Esophagus squamous epithelium (tissue), 5 donors: ENCODE data around the gene SGCD. TPM values are rescaled to one million over a fixed set of nuclear protein-coding genes. Genes with fewer than 3 reads are reported as not detected.
A peak's percentile ranks its signal among the peaks of the same experiment; 100 is the strongest.

ENCODE experiments used
- DNase-seq: peaks from one replicate; lab custom pipeline; 2025; lab: John Stamatoyannopoulos, UW
- H3K27ac ChIP-seq, 4 donors: fragments of 200-600 bp; sonication (generic); one replicate each; pipeline ENCODE4 v1.5.1; 2016 to 2019; ENCODE audit warnings: mild to moderate bottlenecking in 1 of 4
- H3K27me3 ChIP-seq, 4 donors: fragments of 200-600 bp; sonication (generic); 1 replicate in 3 of 4; 2 replicates in 1 of 4; pipeline versions ENCODE4 v1.5.1 to v1.6.0; 2017 to 2021; ENCODE audit warnings: antibody characterized with exemption in 1 of 4
- H3K36me3 ChIP-seq, 3 donors: fragments of 200-600 bp; sonication (generic); one replicate each; pipeline ENCODE4 v1.5.1; 2016 to 2019
- H3K4me1 ChIP-seq, 3 donors: fragments of 200-600 bp; sonication (generic); one replicate each; pipeline ENCODE4 v1.5.1; 2017 to 2019
- H3K4me3 ChIP-seq, 4 donors: fragments of 200-600 bp; sonication (generic); 1 replicate in 3 of 4; 2 replicates in 1 of 4; pipeline ENCODE4 v1.5.1; 2016 to 2019; ENCODE audit warnings: mild to moderate bottlenecking in 2 of 4, moderate library complexity in 1 of 4
- H3K9me3 ChIP-seq, 3 donors: fragments of 200-600 bp; sonication (generic); one replicate each; pipeline ENCODE4 v1.5.1; 2016 to 2019
- POLR2A ChIP-seq, 4 donors: fragments of 450-650 bp; IDR thresholded peaks; one replicate each; pipeline ENCODE4 v1.6.1; 2017; ENCODE audit warnings: antibody characterized with exemption in 4 of 4, mild to moderate bottlenecking in 4 of 4, moderate library complexity in 3 of 4
- WGBS, 2 donors: methylation state at CpG; one replicate each; pipeline ENCODE4 v1.1.5; 2018; 5-methylcytosine and 5-hydroxymethylcytosine counted together
- intact Hi-C: fragments of 100-400 bp; cut with DNase I; formaldehyde crosslinking; loops from one replicate; pipeline ENCODE4 v1.15.0; 2022
- total RNA-seq, 4 donors: library from RNA; depleted of rRNA; stranded (reverse); fragments of >200 nt; gene quantifications; one replicate each; pipeline ENCODE4 v1.1.0, GENCODE V29; 2016
- TF ChIP-seq, protein P1 (sequence below), 6 experiments: fragments of 450-650 bp in 4 of 6; fragments of 200-600 bp in 2 of 6; sonication (generic) in 2 of 6; IDR thresholded peaks; one replicate each; pipeline ENCODE4 v1.5.1; 2016 to 2019; ENCODE audit warnings: antibody characterized with exemption in 6 of 6, mild to moderate bottlenecking in 4 of 6, moderate library complexity in 4 of 6
- donor health status: DM: yes; HTN: yes; CAD: no.

SGCD gene
- total RNA-seq, 4 donors from 2014 or later = 0.08 to 4.4 (median 0.64) TPM

DNA sequence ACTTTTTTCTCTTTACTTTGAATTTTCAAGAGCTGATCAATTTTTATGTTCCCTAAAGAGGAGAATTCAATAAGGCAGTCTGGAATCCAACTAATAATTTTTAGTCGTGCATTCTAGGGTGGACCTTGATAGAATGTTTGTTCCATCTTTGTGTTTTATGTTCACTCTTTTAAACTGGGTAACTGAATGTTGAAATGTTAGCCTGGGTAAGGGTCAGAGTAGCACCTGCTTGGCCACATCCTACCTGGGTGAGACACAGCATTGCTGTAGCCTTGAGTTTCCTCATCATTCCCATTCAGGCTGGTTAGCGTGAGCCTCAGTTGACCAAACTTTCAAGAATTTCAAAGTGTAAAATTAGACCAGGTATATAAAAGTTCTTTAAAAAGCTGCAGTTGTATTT lies 85.0 kb downstream of the SGCD start:
- WGBS, 2 donors = 76 to 82% methylated on average over 2 of the region's 2 CpGs
- no peaks in the 10 kb centered on the region for H3K27me3 ChIP-seq
- TF ChIP-seq, protein P1, sequence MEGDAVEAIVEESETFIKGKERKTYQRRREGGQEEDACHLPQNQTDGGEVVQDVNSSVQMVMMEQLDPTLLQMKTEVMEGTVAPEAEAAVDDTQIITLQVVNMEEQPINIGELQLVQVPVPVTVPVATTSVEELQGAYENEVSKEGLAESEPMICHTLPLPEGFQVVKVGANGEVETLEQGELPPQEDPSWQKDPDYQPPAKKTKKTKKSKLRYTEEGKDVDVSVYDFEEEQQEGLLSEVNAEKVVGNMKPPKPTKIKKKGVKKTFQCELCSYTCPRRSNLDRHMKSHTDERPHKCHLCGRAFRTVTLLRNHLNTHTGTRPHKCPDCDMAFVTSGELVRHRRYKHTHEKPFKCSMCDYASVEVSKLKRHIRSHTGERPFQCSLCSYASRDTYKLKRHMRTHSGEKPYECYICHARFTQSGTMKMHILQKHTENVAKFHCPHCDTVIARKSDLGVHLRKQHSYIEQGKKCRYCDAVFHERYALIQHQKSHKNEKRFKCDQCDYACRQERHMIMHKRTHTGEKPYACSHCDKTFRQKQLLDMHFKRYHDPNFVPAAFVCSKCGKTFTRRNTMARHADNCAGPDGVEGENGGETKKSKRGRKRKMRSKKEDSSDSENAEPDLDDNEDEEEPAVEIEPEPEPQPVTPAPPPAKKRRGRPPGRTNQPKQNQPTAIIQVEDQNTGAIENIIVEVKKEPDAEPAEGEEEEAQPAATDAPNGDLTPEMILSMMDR (IDR thresholded peaks at IDR 0.05) = no peak
- TF ChIP-seq POLR2A (IDR thresholded peaks at IDR 0.05) = no peak
- no peaks in the 10 kb centered on the region for H3K36me3 ChIP-seq
- intact Hi-C loops = no loop called here
- H3K9me3 ChIP-seq = no peaks in the 10 kb centered on the region
- DNase-seq = no peak
- H3K4me3 ChIP-seq = no peak overlapping the region
- peak overlapping the region in 3 of 4 donors; percentile 17 to 86 (median 71) for H3K27ac ChIP-seq
- peaks cover 0 to 19% (median 7%) of the 10 kb centered on the region in 3 donors for H3K4me1 ChIP-seq

GRCh38 chr5:156414391-156414790 lies 87.4 kb downstream of the SGCD start:
- no peaks in the 10 kb centered on the region for H3K27me3 ChIP-seq
- no peaks in the 10 kb centered on the region for H3K36me3 ChIP-seq
- intact Hi-C loops = no loop called here
- WGBS, 2 donors = 22 to 41% methylated on average over 2 of the region's 2 CpGs
- H3K27ac ChIP-seq = peak overlapping the region in 1 of 4 donors; percentile 29
- H3K4me3 ChIP-seq = no peak overlapping the region
- TF ChIP-seq, protein P1 (IDR thresholded peaks at IDR 0.05) = no peak
- TF ChIP-seq POLR2A (IDR thresholded peaks at IDR 0.05) = no peak
- DNase-seq = no peak
- peaks cover 0 to 19% (median 7%) of the 10 kb centered on the region in 3 donors for H3K4me1 ChIP-seq
- H3K9me3 ChIP-seq = no peaks in the 10 kb centered on the region

GRCh38 chr5:156419661-156420060 lies 92.7 kb downstream of the SGCD start:
- Histone ChIP-seq H3K4me3 (no peak overlapping the region), H3K27ac (no peak overlapping the region), H3K27me3 (no peaks in the 10 kb centered on the region), H3K4me1 (no peaks in the 10 kb centered on the region), H3K36me3 (no peaks in the 10 kb centered on the region), H3K9me3 (no peaks in the 10 kb centered on the region)
- WGBS, 2 donors = 77 to 79% methylated on average over 1 of the region's 1 CpG
- DNase-seq = no peak
- TF ChIP-seq, protein P1 (IDR thresholded peaks at IDR 0.05) = no peak
- TF ChIP-seq POLR2A (IDR thresholded peaks at IDR 0.05) = no peak
- intact Hi-C loops = no loop called here

DNA sequence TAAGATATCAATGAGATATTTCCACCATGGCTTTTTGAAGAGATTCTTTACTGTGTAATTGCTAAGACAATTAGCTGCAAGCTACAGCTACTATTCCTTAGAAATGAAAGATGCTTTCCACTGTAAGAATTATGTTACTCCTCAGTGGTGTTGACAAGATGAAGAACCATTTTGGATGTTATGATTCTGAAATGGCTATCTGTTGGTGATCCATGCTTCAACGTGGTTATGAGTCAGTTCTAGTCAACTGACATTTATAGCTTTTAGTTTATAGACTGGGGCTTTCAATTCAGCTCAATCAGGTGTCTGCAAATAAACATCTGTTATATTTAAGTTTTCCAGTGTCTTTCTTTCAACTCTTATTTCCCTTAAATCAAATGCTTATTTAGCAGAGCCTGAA lies 93.7 kb downstream of the SGCD start:
- H3K36me3 ChIP-seq = no peaks in the 10 kb centered on the region
- intact Hi-C loops = no loop called here
- no peaks in the 10 kb centered on the region for H3K9me3 ChIP-seq
- 35 to 43% methylated on average over 1 of the region's 1 CpG for WGBS, 2 donors
- no peaks in the 10 kb centered on the region for H3K4me1 ChIP-seq
- DNase-seq = no peak
- H3K27ac ChIP-seq = no peak overlapping the region
- TF ChIP-seq POLR2A (IDR thresholded peaks at IDR 0.05) = no peak
- TF ChIP-seq, protein P1 (IDR thresholded peaks at IDR 0.05) = no peak
- H3K4me3 ChIP-seq = no peak overlapping the region
- no peaks in the 10 kb centered on the region for H3K27me3 ChIP-seq

GRCh38 chr5:156421798-156422197 lies 94.8 kb downstream of the SGCD start:
- intact Hi-C loops = no loop called here
- no peaks in the 10 kb centered on the region for H3K36me3 ChIP-seq
- no peak overlapping the region for H3K4me3 ChIP-seq
- no peak for TF ChIP-seq POLR2A (IDR thresholded peaks at IDR 0.05)
- TF ChIP-seq, protein P1 (IDR thresholded peaks at IDR 0.05) = no peak
- H3K4me1 ChIP-seq = no peaks in the 10 kb centered on the region
- WGBS, 2 donors = 75 to 80% methylated on average over 4 of the region's 4 CpGs
- DNase-seq = no peak
- no peaks in the 10 kb centered on the region for H3K27me3 ChIP-seq
- no peaks in the 10 kb centered on the region for H3K9me3 ChIP-seq
- no peak overlapping the region for H3K27ac ChIP-seq
